ENCODE measurements around the gene KCNJ6. TPM values are rescaled to one million over a fixed set of nuclear protein-coding genes. Genes with fewer than 3 reads are reported as not detected.

Gene KCNJ6
- total and polyA plus RNA-seq, 2 donors = 0.03 to 0.26 TPM

DNA sequence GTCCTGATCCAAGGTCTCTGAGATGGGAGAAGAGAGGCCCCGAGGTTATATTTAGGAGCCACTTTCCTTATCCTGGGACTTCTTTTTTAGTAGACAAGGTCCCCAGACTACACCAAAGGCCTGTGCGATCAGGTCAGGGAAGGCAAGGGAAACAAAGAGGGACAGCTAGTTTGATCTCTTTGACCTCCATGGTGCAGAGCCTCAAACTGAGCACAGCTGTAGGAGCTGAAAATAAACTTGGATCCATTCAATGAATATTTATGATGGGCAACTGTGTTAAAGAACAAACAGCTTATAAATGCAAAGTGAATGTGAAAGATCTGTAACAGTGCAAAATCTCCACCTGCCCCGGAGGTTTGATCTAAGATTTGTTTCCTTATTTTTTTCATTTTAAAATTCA, 293.1 kb downstream of the KCNJ6 start:
- WGBS = 72% methylated on average over 3 of the region's 3 CpGs
- Histone ChIP-seq H3K4me3 (ENCODE audit: low read depth, low read length) (no peak overlapping the region), H3K36me3 (ENCODE audit: insufficient read depth) (no peaks in the 10 kb centered on the region), H3K4me1 (ENCODE audit: insufficient read depth) (no peaks in the 10 kb centered on the region), H3K27ac (ENCODE audit: low read depth) (no peak overlapping the region)
- DNase-seq (ENCODE audit: extremely low spot score) = no peak

DNA sequence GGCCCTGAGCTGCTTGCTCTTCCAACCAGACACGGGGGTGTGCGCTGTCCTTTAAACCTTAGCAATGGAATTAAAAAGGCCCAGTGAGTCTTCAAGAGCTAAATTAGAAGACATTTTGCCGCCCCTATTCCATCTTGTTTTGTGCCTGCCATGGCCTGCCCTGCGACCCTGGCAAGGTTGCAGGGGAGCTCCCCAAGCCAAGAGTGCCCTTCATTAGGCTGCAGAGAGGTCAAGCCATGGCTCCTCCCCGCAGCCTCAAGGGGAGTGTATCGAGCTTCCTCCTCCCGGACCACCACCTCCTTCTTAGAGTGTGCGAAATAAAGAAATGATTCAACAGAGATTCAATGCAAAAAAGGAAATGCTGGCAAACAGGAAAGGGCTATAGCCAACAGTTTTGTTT, 293.5 kb downstream of the KCNJ6 start:
- Histone ChIP-seq H3K4me1 (ENCODE audit: insufficient read depth) (no peaks in the 10 kb centered on the region), H3K4me3 (ENCODE audit: low read depth, low read length) (no peak overlapping the region), H3K27ac (ENCODE audit: low read depth) (no peak overlapping the region), H3K36me3 (ENCODE audit: insufficient read depth) (no peaks in the 10 kb centered on the region)
- WGBS = 87% methylated on average over 8 of the region's 8 CpGs
- no peak for DNase-seq (ENCODE audit: extremely low spot score)

DNA sequence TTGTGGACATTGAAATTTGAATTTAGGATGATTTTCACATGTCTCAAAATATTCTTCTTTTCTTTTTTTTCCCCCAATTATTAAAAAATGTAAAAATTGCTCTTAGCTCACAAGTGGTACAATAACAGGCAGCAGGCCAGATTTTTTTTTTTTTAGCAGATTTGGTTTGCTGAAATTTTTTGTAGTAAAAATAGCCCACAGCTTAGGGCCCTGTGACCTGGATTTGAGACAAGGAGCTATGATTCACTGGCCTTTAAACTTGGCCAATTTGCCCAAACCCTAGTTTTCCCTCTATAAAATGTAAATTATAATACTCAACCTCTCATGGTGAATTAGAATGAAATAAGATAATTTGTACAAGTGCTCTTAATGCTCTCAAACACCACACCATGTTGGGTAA, 295.9 kb downstream of the KCNJ6 start:
- Histone ChIP-seq H3K4me1 (ENCODE audit: insufficient read depth) (no peaks in the 10 kb centered on the region), H3K36me3 (ENCODE audit: insufficient read depth) (no peaks in the 10 kb centered on the region), H3K27ac (ENCODE audit: low read depth) (no peak overlapping the region), H3K4me3 (ENCODE audit: low read depth, low read length) (no peak overlapping the region)
- no peak for DNase-seq (ENCODE audit: extremely low spot score)

DNA sequence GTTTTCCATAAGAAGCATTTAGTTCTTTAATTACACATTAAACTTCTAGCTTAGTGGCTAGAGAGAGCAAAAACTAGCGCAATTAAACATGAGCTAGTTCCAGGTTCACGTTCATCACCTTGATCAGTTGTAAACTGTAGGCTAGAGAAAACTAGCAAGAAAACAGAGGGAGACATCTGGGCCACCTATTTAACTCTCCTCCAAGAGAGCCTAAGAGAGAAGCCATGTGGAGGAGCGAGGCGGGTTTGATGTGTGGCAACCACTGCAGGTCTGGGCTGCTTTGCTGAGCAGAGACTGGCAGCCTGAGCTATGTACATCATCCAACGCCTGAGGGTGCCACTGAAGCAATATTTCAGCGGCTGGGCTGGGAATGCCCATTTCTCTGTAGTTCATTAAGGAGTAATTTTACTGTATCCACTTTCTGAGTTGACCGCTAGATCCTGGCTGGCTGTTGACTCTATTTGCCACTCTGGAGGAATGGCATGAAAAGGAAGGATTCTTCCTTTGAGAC, 296.7 kb downstream of the KCNJ6 start:
- no peak overlapping the region for H3K4me3 ChIP-seq (ENCODE audit: low read depth, low read length)
- DNase-seq (ENCODE audit: extremely low spot score) = no peak
- H3K27ac ChIP-seq (ENCODE audit: low read depth) = no peak overlapping the region
- no peaks in the 10 kb centered on the region for H3K36me3 ChIP-seq (ENCODE audit: insufficient read depth)
- H3K4me1 ChIP-seq (ENCODE audit: insufficient read depth) = no peaks in the 10 kb centered on the region
- 87% methylated on average over 7 of the region's 7 CpGs for WGBS

DNA sequence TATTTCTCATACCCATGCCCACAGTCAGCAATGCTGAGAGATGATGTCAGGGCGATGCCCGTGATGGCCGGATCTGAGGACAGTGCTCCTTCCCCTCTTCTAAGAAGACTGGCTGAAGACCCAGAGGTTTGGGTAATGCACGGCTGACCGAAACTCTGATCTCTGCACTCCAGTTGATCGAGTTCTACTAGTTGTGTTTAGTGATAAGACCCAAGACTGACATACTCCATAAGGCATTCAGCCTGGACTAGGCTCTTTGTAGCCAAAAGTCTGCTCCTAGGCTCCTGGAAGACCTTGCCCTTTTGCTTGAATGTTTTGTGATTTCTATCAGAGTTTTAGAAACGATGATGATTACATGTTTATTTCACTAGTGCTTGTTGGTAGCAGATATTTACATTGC, 298.2 kb downstream of the KCNJ6 start:
- H3K36me3 ChIP-seq (ENCODE audit: insufficient read depth) = no peaks in the 10 kb centered on the region
- 86% methylated on average over 7 of the region's 7 CpGs for WGBS
- no peak overlapping the region for H3K27ac ChIP-seq (ENCODE audit: low read depth)
- DNase-seq (ENCODE audit: extremely low spot score) = no peak
- no peaks in the 10 kb centered on the region for H3K4me1 ChIP-seq (ENCODE audit: insufficient read depth)
- no peak overlapping the region for H3K4me3 ChIP-seq (ENCODE audit: low read depth, low read length)

DNA sequence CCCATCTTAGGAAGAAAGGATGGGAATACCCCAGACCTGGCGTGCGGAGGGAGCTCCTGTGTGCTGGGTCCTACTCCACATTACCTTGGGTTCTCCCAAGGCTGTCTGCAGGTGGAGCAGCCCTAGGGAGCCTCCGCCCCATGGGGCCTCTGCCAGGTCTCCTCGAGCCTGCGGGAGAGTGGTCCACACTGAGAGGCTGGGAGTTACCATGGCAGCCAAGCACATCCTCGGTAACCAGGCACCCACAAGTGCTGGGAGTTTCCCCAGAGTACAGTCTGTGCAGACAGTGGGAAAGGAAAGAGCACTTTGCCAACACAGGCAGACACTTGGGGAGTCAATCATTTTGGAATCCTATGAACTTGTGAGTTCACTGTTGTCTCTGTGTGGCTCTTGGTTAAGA, 300.3 kb downstream of the KCNJ6 start:
- WGBS = 87% methylated on average over 6 of the region's 6 CpGs
- DNase-seq (ENCODE audit: extremely low spot score) = no peak
- Histone ChIP-seq H3K27ac (ENCODE audit: low read depth) (no peak overlapping the region), H3K4me3 (ENCODE audit: low read depth, low read length) (no peak overlapping the region), H3K4me1 (ENCODE audit: insufficient read depth) (no peaks in the 10 kb centered on the region), H3K36me3 (ENCODE audit: insufficient read depth) (no peaks in the 10 kb centered on the region)

DNA sequence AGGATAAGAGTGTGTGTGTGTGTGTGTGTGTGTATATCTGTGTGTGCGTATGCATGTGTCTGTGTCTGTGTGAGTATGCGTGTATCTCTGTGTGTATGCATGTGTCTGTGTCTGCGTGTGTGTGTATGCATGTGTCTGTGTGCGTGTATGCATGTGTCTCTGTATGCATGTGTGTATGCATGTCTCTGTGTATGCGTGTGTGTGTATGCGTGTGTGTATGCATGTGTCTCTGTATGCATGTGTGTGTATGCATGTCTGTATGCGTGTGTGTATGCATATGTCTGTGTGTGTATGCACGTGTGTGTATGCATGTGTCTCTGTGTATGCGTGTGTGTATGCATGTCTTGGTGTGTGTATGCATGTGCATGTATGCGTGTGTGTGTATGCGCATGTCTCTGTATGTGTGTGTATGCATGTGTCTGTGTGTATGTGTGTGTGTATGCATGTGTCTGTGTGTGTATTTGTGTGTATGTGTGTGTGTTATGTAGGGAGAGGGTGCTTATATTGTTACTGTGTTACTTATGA, 301.8 kb downstream of the KCNJ6 start:
- Histone ChIP-seq H3K36me3 (ENCODE audit: insufficient read depth) (no peaks in the 10 kb centered on the region), H3K4me3 (ENCODE audit: low read depth, low read length) (no peak overlapping the region), H3K27ac (ENCODE audit: low read depth) (no peak overlapping the region), H3K4me1 (ENCODE audit: insufficient read depth) (no peaks in the 10 kb centered on the region)
- WGBS = 96% methylated on average over 11 of the region's 11 CpGs
- DNase-seq (ENCODE audit: extremely low spot score) = no peak

DNA sequence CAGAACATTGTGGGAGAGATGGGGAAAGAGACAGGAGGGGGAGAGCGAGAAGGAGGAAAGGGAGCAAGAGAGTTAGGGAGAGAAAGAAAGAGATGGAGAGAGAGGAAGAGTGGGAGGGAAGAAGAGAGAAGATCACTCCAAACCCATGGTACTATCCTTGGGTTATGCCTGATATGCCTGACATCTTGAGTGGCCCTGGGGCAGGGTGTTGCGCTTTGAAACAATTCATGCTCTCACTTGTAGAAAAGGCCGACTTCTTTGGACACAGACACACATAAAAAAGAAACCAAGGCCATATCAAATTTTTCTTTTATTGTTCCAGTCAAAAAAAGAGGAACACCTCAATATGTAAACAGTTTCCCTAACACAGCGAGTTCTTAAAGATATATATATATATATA, 309.2 kb downstream of the KCNJ6 start:
- WGBS = 89% methylated on average over 4 of the region's 4 CpGs
- H3K27ac ChIP-seq (ENCODE audit: low read depth) = no peak overlapping the region
- no peaks in the 10 kb centered on the region for H3K4me1 ChIP-seq (ENCODE audit: insufficient read depth)
- H3K36me3 ChIP-seq (ENCODE audit: insufficient read depth) = no peaks in the 10 kb centered on the region
- no peak for DNase-seq (ENCODE audit: extremely low spot score)
- no peak overlapping the region for H3K4me3 ChIP-seq (ENCODE audit: low read depth, low read length)

DNA sequence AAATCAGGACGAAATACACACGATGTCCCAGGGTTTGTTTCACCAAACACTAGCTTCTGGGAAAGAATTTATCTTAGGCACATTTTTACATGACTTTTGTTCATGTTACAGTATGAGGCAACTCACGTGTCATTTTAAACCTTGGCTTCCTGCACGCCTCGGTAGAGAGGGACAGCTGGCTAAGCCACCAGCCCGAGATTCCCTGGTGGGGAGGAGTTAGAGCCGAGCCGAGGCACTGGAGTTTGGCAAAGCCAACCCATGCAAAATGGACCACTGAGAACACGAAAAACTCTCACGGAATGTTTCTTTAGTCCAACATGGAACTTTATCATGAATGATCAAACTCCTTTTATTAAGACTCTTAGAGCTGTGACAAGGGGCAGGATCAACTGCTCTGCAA, 309.7 kb downstream of the KCNJ6 start:
- no peak overlapping the region for H3K4me3 ChIP-seq (ENCODE audit: low read depth, low read length)
- no peak for DNase-seq (ENCODE audit: extremely low spot score)
- no peak overlapping the region for H3K27ac ChIP-seq (ENCODE audit: low read depth)
- H3K4me1 ChIP-seq (ENCODE audit: insufficient read depth) = no peaks in the 10 kb centered on the region
- WGBS = 81% methylated on average over 10 of the region's 10 CpGs
- no peaks in the 10 kb centered on the region for H3K36me3 ChIP-seq (ENCODE audit: insufficient read depth)

DNA sequence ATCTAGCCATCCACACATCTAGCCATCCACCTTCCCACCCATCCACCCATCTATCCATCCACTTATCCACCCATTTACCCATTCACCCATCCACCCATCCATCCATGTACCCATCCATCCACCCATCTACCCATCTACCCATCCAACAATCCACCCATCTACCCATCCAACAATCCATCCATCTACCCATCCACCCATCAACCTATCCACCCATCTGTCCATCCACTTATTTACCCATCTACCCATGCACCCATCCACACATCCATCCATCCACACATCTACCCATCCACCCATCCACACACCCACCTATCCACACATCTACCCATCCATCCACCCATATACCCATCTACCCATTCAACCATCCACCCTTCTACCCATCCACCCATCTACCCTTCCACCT, 311.3 kb downstream of the KCNJ6 start:
- Histone ChIP-seq H3K4me3 (ENCODE audit: low read depth, low read length) (no peak overlapping the region), H3K36me3 (ENCODE audit: insufficient read depth) (no peaks in the 10 kb centered on the region), H3K27ac (ENCODE audit: low read depth) (no peak overlapping the region), H3K4me1 (ENCODE audit: insufficient read depth) (no peaks in the 10 kb centered on the region)
- DNase-seq (ENCODE audit: extremely low spot score) = no peak

DNA sequence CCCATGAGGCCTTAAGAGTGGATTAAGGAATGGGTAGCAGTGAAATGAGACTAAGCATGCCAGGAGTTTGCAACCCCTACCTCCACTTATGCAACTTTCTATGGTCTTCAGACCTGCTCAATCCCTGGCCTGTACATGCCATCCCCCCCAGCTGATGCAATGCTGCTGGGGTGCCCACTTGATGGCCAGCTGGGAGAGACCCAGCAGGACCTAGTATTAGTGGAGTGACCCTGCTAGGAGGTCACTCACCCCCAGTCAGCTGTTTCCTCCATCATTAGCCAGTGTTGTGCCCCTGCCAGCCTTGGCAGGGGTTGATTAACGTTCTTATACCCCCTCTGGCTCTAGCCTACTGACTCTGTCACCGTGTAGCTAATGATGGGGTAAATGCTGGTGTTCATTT, 313.1 kb downstream of the KCNJ6 start:
- WGBS = 78% methylated on average over 2 of the region's 2 CpGs
- Histone ChIP-seq H3K4me1 (ENCODE audit: insufficient read depth) (no peaks in the 10 kb centered on the region), H3K27ac (ENCODE audit: low read depth) (no peak overlapping the region), H3K36me3 (ENCODE audit: insufficient read depth) (no peaks in the 10 kb centered on the region), H3K4me3 (ENCODE audit: low read depth, low read length) (no peak overlapping the region)
- no peak for DNase-seq (ENCODE audit: extremely low spot score)

DNA sequence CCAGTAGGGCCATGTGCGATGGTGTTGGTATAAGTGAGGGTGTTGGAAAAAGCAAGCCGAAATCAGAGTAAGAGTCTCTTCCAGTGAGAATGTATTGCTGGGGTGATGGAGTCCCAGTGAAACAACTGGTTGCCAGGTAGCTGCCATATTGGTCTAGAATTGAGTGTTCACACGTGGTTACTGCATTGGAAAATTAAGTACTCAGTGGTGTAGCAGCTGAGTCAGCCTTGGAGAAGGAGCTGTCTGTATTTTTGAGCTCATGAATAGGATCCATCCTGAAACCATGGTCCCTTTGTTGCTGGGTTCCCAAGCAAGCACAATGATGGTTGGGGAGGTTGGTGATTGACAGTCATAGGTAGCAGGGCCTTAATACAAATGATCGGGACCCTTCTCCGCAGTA, 314.3 kb downstream of the KCNJ6 start:
- 92% methylated on average over 5 of the region's 5 CpGs for WGBS
- no peaks in the 10 kb centered on the region for H3K4me1 ChIP-seq (ENCODE audit: insufficient read depth)
- no peak overlapping the region for H3K27ac ChIP-seq (ENCODE audit: low read depth)
- DNase-seq (ENCODE audit: extremely low spot score) = no peak
- H3K4me3 ChIP-seq (ENCODE audit: low read depth, low read length) = no peak overlapping the region
- H3K36me3 ChIP-seq (ENCODE audit: insufficient read depth) = no peaks in the 10 kb centered on the region

DNA sequence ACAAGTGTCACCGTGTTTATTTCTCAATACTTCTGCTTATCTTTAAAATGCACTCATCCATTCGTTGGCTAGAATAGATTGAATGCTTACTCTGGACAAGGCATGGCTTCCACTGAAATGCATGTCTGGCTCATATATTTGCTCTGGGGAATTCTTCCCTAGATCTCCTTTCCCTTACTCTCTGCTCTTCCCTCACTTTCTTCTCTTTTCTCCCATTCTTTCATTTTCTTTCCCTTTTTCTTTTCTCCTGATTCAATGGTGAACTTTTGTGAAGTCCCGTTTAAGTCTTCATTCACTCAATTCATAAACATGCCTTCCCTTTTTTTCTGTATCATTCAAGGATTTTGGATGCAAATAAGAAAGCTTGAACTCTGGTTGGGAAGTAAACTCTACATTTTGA, 315.2 kb downstream of the KCNJ6 start:
- H3K4me1 ChIP-seq (ENCODE audit: insufficient read depth) = no peaks in the 10 kb centered on the region
- WGBS = 77% methylated on average over 3 of the region's 3 CpGs
- no peak for DNase-seq (ENCODE audit: extremely low spot score)
- H3K4me3 ChIP-seq (ENCODE audit: low read depth, low read length) = no peak overlapping the region
- no peak overlapping the region for H3K27ac ChIP-seq (ENCODE audit: low read depth)
- no peaks in the 10 kb centered on the region for H3K36me3 ChIP-seq (ENCODE audit: insufficient read depth)

DNA sequence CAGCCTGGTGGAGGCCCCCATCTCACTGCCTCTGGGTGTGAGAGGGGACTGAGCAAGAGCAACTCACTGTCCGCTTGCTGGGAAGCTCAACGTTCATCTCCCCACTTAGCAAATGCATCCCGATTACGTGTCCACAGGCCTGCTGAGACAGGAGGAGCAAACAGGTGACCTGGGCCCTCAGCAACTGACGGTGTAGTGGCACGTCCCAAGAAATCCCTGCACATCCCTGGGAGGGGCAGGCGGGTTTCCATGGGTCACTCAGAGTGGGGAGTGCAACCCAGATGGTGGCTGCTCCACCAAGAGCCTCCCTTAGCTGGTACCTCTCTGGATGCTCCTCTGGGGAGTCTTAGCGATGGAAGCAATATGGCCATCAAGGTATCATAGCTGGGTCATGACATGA, 320.3 kb downstream of the KCNJ6 start:
- Histone ChIP-seq H3K4me1 (ENCODE audit: insufficient read depth) (no peaks in the 10 kb centered on the region), H3K36me3 (ENCODE audit: insufficient read depth) (no peaks in the 10 kb centered on the region), H3K4me3 (ENCODE audit: low read depth, low read length) (no peak overlapping the region), H3K27ac (ENCODE audit: low read depth) (no peak overlapping the region)
- 90% methylated on average over 8 of the region's 8 CpGs for WGBS
- no peak for DNase-seq (ENCODE audit: extremely low spot score)

DNA sequence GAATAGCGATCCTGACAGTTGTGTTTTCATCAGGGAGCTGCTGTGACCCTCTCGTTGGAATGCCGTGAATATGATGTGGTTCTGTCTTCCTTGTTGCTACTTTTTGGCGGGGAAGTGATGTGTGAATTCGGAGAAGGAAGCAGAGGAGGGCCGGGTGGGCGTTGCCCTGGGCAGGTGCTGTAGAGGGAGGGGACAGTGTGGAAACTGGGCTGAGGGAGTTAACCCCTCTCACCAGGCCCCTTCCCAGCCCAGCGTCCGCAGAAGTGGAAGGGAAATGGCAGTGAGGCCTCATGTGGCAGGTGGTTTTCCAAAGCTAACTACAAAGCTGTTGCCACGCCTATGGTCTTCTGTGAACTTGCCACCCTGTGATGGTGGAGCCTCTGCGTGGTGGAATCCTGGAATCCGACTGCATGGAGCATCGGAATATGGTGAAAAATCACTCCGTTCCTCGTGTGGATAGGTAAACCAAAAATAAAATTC, 321.7 kb downstream of the KCNJ6 start:
- no peak overlapping the region for H3K27ac ChIP-seq (ENCODE audit: low read depth)
- WGBS = 82% methylated on average over 15 of the region's 15 CpGs
- no peaks in the 10 kb centered on the region for H3K4me1 ChIP-seq (ENCODE audit: insufficient read depth)
- no peak for DNase-seq (ENCODE audit: extremely low spot score)
- no peaks in the 10 kb centered on the region for H3K36me3 ChIP-seq (ENCODE audit: insufficient read depth)
- no peak overlapping the region for H3K4me3 ChIP-seq (ENCODE audit: low read depth, low read length)
